Measurements from ENCODE around the gene SCYGR6. TPM values are rescaled to one million over a fixed set of nuclear protein-coding genes. Genes with fewer than 3 reads are reported as not detected.
"Not testable (repeated sequence)": the region's sequence is repeated elsewhere in the genome, so short reads cannot be mapped to it uniquely, and the experiment has no call there.

The SCYGR6 gene
- total RNA-seq, 2 donors from 2014 or later = not detected

GRCh38 chr2:227766373-227766883 is 41.9 kb upstream of the SCYGR6 start:
- TF ChIP-seq, protein P1, sequence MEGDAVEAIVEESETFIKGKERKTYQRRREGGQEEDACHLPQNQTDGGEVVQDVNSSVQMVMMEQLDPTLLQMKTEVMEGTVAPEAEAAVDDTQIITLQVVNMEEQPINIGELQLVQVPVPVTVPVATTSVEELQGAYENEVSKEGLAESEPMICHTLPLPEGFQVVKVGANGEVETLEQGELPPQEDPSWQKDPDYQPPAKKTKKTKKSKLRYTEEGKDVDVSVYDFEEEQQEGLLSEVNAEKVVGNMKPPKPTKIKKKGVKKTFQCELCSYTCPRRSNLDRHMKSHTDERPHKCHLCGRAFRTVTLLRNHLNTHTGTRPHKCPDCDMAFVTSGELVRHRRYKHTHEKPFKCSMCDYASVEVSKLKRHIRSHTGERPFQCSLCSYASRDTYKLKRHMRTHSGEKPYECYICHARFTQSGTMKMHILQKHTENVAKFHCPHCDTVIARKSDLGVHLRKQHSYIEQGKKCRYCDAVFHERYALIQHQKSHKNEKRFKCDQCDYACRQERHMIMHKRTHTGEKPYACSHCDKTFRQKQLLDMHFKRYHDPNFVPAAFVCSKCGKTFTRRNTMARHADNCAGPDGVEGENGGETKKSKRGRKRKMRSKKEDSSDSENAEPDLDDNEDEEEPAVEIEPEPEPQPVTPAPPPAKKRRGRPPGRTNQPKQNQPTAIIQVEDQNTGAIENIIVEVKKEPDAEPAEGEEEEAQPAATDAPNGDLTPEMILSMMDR (IDR thresholded peaks at IDR 0.05) = peak; percentile 92
- Histone ChIP-seq H3K9me3 (no peaks in the 10 kb centered on the region), H3K4me1 (no peaks in the 10 kb centered on the region), H3K36me3 (no peaks in the 10 kb centered on the region), H3K4me3 (no peak overlapping the region), H3K27me3 (no peaks in the 10 kb centered on the region), H3K9ac (ENCODE audit: low read depth in 2 of 2, low read length in 2 of 2) (no peak overlapping the region), H3K27ac (no peak overlapping the region)
- peak; percentile 88 for DNase-seq
- intact Hi-C loops (cut with DNase I) = loop anchor here (2.0 to 10.0 kb wide), 3 partner anchors 106 to 364 kb away; partner anchors contain the start of gene AGFG1

DNA sequence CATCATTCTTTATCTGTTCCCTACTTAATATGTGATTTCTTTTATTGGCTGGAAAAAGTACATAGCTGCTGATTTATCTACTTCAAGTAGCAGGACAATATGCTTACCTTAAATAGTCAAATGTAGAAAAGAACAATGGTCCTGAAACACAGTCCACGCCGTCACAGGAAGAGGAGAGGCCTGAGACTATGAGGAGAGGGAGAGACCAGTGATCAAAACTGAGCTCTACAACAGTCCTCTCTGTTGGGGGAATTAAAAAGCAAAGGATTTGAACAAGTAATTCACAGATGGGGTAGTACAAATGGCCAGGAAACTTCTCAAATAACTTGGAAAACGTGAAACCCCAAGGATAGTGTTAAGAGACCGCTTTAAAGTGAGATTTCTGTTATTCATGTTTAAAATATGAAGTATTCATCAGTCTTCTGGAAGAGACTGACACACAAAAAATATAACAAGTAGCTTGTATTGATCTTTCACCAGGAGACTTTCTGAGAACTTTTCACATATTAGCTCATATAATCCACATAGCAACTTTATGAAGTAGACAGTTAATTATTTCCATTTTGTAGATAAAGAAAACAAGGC is 41.3 kb upstream of the SCYGR6 start:
- peak overlapping the region in 1 of 2 donors; percentile 51 for H3K9ac ChIP-seq (ENCODE audit: low read depth in 2 of 2, low read length in 2 of 2)
- H3K36me3 ChIP-seq = no peaks in the 10 kb centered on the region
- TF ChIP-seq, protein P1 (IDR thresholded peaks at IDR 0.05) = no peak
- no peaks in the 10 kb centered on the region for H3K4me1 ChIP-seq
- no peaks in the 10 kb centered on the region for H3K9me3 ChIP-seq
- H3K27ac ChIP-seq = no peak overlapping the region
- H3K27me3 ChIP-seq = no peaks in the 10 kb centered on the region
- H3K4me3 ChIP-seq = no peak overlapping the region
- intact Hi-C loops (cut with DNase I) = loop anchor here (2.0 to 10.0 kb wide), 3 partner anchors 105 to 364 kb away; partner anchors contain the start of gene AGFG1
- DNase-seq = no peak

DNA sequence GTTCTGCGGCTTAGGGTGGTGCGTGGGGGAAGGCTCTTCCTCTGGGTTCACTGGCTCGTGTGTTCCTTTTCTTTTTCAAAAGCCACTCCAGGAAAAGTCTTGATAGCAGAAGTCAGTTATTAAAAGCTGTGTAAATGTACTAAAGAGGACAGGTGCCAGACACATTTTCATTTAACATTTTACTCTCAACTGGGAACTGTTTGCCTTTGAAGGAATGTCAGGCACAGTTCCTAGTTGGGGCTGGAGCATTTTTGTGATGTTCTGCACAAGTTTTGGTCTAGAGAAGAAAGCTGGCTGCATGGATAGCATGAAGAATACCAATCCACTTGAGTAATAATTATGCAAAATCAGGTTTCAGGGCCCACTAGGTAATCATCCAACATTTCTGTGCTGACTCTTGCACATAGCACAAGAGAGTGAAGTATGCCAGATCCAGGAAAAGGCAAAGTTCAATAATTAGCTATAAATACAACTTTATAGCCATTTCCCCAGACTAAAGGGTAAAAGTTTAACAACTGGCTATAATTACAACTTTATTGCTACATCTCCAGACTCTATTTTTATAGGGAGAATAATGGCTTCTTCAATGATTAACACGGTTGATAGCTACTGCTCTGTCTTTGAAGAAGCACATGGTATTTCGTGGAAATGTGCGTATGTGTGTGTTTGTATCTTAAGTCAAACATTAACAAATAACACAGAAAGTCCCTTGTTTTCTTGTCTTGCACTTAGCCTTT is 37.4 kb upstream of the SCYGR6 start:
- Histone ChIP-seq H3K4me3 (no peak overlapping the region), H3K27ac (peak overlapping the region; percentile 76), H3K36me3 (no peaks in the 10 kb centered on the region), H3K27me3 (no peaks in the 10 kb centered on the region), H3K9ac (ENCODE audit: low read depth in 2 of 2, low read length in 2 of 2) (peak overlapping the region in 1 of 2 donors; percentile 35), H3K9me3 (no peaks in the 10 kb centered on the region), H3K4me1 (no peaks in the 10 kb centered on the region)
- intact Hi-C loops (cut with DNase I) = loop anchor here (10.0 kb wide), 1 partner anchor 287 kb away; the partner anchor contains the start of gene AGFG1
- no peak for DNase-seq
- TF ChIP-seq, protein P1 (IDR thresholded peaks at IDR 0.05) = no peak

GRCh38 chr2:227759411-227760118 is 35.0 kb upstream of the SCYGR6 start:
- no peak for DNase-seq
- intact Hi-C loops (cut with DNase I) = loop anchor here (10.0 kb wide), 1 partner anchor 285 kb away; the partner anchor contains the start of gene AGFG1
- no peak overlapping the region for H3K4me3 ChIP-seq
- TF ChIP-seq, protein P1 (IDR thresholded peaks at IDR 0.05) = no peak
- H3K9me3 ChIP-seq = no peaks in the 10 kb centered on the region
- H3K4me1 ChIP-seq = no peaks in the 10 kb centered on the region
- no peaks in the 10 kb centered on the region for H3K27me3 ChIP-seq
- no peak overlapping the region for H3K27ac ChIP-seq
- H3K9ac ChIP-seq (ENCODE audit: low read depth in 2 of 2, low read length in 2 of 2) = no peak overlapping the region
- H3K36me3 ChIP-seq = no peaks in the 10 kb centered on the region

- intact Hi-C loops (cut with DNase I); H3K4me3 ChIP-seq; H3K9me3 ChIP-seq; DNase-seq; H3K27me3 ChIP-seq; H3K36me3 ChIP-seq; H3K4me1 ChIP-seq; H3K27ac ChIP-seq; H3K9ac ChIP-seq (ENCODE audit: low read depth in 2 of 2, low read length in 2 of 2): not testable (repeated sequence)
Measured at GRCh38 chr2:227756261-227756660, 31.7 kb upstream of the SCYGR6 start.

Data from colonic mucosa (tissue), 4 donors.